ENCODE data around the gene ANXA8.
"Not testable (repeated sequence)": the region's sequence is repeated elsewhere in the genome, so short reads cannot be mapped to it uniquely, and the experiment has no call there.

GRCh38 chr10:47461261-47461687 is 22.6 kb downstream of the ANXA8 start:
- TF ChIP-seq CTCF (IDR thresholded peaks at IDR 0.05), result peak in 2 of 3 experiments; percentile 24 to 35
- TF ChIP-seq EP300 (IDR thresholded peaks at IDR 0.05), result not testable (repeated sequence)

Measured in esophagus muscularis mucosa (tissue), 3 donors.